LNCaP clone FGC (cell line): Measurements from ENCODE around the gene RBM39.

ENCODE experiments used
- DNase-seq: peaks from one replicate; pipeline ENCODE4 v3.0.0-alpha.2; 2011; ENCODE audit warnings: low read depth
- H3K4me3 ChIP-seq: 2 replicates; pipeline ENCODE4 v1.5.1; 2011; ENCODE audit warnings: mild to moderate bottlenecking, low read depth, low read length, control low read depth
- TF ChIP-seq, protein P1 (sequence below): IDR thresholded peaks from 2 replicates; pipeline ENCODE4 v1.5.1; 2012; ENCODE audit warnings: mild to moderate bottlenecking; ENCODE audit not compliant: control insufficient read depth, insufficient read depth; ENCODE audit errors: extremely low read depth

Gene RBM39

DNA sequence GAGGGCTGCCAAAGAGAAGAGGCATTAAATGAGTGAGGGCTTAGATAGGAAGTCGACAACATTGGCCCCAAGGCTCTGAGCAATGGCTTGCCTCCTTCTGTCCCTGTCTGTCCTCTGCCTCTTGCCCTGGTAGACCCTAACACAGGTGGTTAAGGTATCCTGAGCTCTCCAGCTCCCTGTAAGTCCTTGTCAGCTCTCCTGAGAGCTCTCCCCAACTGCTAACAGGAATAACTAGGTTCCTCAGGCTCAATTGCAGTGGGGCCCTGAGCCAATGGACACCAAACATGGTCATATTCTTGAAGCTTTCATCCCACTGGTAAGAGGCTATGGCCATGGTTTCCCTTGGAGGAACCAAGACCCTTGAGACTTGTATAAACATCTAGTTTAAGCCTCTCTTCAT lies 72.4 kb downstream of the RBM39 start:
- TF ChIP-seq, protein P1, sequence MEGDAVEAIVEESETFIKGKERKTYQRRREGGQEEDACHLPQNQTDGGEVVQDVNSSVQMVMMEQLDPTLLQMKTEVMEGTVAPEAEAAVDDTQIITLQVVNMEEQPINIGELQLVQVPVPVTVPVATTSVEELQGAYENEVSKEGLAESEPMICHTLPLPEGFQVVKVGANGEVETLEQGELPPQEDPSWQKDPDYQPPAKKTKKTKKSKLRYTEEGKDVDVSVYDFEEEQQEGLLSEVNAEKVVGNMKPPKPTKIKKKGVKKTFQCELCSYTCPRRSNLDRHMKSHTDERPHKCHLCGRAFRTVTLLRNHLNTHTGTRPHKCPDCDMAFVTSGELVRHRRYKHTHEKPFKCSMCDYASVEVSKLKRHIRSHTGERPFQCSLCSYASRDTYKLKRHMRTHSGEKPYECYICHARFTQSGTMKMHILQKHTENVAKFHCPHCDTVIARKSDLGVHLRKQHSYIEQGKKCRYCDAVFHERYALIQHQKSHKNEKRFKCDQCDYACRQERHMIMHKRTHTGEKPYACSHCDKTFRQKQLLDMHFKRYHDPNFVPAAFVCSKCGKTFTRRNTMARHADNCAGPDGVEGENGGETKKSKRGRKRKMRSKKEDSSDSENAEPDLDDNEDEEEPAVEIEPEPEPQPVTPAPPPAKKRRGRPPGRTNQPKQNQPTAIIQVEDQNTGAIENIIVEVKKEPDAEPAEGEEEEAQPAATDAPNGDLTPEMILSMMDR: no peak
- no peak for DNase-seq
- H3K4me3 ChIP-seq: no peak overlapping the region

DNA sequence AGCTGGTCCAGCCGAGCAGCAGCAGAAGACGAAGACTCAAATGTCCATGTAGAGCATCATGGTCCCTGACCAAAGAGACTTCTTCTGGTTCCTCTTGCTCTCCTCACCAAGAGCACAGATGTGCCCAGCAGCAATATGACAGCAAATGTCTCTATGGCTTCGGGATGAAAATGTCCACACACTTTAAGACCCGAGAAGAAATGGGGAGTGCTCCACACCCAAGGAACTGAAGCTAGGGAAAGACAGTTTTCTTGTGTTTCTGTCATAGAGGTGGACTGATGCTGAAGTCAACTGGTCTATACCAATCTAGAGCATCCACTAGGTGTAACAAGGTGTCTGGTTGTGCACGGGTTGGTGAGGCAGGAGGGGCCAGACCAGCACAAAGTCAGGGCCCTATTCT lies 72.8 kb downstream of the RBM39 start:
- TF ChIP-seq, protein P1: no peak
- DNase-seq: no peak
- H3K4me3 ChIP-seq: no peak overlapping the region

DNA sequence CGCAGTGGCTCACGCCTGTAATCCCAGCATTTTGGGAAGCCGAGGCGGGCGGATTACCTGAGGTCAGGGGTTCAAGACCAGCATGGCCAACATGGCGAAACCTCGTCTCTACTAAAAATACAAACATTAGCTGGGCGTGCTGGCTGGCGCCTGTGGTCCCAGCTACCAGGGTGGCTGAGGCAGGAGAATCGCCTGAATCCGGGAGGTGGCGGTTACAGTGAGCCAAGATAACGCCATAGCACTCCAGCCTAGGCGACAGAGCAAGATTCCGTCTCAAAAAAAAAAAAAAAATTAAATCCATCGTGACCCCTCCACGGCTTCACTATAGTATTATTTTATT lies 76.1 kb downstream of the RBM39 start:
- TF ChIP-seq, protein P1: no peak
- no peak overlapping the region for H3K4me3 ChIP-seq
- no peak for DNase-seq

DNA sequence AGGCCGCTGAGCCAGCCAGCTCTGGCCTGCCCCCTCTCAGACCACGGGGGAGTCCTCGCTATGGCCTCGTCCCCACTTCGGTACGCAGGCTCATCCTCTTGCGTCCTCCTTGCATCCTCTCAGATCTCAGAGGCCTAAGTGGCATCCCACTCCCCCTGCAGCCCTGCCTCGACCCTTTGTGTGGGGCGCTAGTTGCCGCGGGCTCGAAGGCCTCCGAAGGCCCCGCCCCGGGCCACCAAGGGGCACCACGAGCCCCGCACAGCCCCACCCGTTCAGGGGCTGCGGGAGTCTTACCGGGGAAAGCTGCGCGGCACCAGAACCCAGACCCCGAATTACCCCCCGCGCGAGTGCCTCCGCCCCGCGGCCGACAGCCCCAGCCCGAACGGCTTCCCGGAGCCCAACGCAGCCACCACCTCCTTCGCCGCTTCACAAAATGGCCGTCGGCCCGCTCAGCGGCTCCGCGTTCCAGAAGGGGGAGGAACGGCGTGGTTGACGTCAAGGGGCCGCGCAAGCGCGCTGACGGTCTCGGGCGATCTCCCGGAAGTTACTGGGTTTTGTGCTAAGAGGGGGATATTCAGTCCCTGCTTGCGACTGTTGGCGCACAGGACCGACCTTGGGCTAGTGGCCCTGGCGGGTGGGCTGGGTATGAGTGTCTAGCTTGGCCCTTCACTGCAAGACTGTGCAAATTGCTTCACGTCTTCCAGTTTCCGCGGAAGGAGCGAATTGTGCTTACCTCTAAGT lies 77.4 kb downstream of the RBM39 start, which contains the start of the genes CPNE1 and RBM12:
CPNE1 (minus strand) TSS at position 435 of the 741 bp plus-strand sequence. CDS start 31,977 bp downstream, outside the sequence.
RBM12 (minus strand) TSS at position 435 of the 741 bp plus-strand sequence. CDS start 9,578 bp downstream, outside the sequence.
- DNase-seq: peak; percentile 70
- TF ChIP-seq, protein P1: no peak

DNA sequence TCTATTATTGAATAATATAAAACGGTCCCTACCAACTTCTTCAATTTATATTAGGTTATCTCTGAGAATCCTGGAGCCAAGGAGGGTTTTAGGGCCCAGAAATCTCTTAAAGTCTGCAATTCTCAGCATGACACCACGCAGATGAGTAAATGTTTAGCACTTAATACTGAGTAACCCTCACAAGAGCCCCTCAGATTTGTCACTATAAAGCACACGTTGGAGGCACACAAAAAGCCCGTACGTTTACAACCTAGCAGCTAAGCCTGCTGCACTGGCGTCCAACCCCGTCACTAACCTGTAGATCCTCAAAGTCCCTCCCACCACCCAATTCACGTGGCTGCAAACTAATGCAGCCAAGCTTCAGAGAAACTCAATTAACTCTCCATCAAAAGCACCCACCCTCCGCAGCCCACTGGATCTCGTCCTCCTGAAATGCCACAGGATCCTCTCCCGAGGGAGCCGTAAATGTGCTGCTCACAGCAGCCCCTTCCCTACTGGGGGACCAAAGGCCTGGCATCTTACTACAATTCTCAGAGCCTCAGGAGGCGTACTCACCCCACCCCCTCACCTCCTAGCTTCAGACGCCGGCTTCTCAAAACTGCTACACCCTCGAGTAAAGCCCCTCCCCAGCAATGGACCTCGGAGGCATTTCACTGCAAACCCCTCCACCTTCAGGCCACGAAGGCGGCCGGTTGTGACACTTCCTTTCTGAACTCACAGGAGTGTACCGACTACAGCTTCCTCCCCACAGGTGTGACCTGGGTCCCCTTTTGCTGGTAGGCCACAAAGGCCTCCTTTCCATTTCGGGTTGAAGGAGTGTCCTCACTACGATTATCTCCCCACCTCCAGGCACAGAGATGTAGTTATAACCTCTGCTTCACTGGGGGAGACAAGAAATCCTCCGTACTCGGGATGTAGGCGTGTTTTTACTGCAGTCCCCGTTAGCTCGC lies 78.3 kb downstream of the RBM39 start:
- DNase-seq: peak; percentile 38
- peak overlapping the region; percentile 81 for H3K4me3 ChIP-seq
- TF ChIP-seq, protein P1: no peak

More for the DNA sequence above, 77.4 kb downstream of the RBM39 start, which contains the start of the genes CPNE1 and RBM12:
- peak within 1 kb of the TSS; percentile 81 for H3K4me3 ChIP-seq

DNA sequence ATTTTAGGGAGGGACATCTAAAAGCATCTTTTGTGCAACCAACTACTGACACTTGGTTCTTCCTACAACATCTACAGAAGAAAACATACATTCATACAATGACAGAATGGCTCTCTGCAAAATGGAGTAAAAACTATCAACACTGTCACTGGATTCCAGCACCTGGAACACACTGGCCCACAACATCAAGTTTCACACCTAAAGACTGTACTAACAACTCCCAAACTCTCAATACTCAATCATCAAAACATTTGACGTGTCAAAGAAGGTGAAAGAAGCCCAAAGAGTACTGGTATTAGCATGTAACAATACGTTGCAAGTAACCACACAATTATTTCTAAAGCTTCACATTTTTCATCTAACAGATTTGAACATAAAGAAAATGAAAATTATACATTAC lies 79.5 kb downstream of the RBM39 start:
- H3K4me3 ChIP-seq: peak overlapping the region; percentile 81
- DNase-seq: no peak
- TF ChIP-seq, protein P1: no peak
